Measurements from ENCODE around the gene KYAT1.
"Not testable (repeated sequence)": the region's sequence is repeated elsewhere in the genome, so short reads cannot be mapped to it uniquely, and the experiment has no call there.

KYAT1 gene

DNA sequence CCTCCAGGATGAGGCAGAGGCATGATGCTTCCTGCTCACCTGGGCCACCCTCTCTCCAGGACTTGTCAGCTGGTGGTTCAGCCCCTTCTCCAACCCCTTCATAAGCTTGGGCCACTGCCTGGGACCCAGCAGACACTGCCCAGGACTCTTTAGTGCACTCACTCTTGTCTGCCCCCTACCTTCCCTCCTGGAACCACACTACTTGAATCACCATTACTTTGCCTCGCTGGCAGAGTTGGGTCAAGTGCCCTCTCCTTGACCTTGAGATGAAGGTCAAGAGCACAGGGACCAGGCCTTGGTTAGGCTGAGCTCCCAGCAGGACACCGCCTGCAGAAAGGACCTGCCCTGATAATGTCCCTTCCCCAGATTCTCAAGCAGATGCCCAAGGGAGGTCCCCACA, 71.9 kb downstream of the KYAT1 start:
- DNase-seq, result no peak

DNA sequence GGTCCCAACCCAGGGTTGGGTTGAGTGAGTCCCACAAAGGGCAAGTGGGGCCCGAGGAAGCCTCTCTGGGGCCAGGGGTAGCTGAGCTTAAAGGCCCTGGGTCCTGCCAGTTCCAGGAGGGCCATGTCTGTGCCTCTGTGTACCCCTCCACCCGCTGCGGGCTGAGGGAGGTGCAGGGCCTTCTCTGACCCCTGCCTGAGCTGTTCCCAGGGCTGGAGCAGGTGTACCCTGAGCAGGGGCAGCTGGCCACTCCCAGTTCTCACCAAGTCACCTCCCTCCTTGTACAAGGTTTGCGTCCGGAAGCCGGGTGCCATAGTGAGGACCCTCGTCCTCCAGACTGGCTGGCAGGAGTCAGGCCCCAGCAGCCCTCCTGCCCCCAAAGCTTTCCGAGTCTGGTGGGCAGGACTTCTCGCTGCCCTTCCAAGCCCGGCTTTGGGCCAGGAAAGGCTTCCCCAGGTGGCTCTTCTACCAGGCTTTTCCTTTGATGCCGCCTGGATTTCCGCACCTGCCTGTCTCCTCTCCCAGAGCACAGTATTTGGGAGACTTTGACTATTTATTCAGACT, 72.6 kb downstream of the KYAT1 start:
- DNase-seq, result no peak

DNA sequence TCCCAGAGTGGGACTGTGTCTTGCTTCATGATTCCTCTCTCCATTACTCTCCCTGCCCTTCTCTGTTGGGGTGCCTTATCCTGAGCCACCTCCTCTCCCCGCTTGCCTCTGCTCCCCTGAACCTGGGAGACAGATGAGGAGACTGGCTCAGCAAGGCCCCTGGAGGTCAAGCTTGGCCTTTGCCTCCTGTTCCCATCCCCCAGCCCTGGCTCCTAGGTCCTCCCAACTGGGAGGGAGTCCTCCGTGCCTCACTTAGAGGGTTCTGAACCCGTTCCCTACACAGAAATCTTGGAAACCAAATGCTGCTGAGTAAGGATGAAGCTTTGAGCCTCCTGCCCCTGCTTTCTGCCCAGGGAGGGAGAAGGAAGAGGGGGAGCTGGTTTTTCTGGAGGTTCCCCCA, 73.2 kb downstream of the KYAT1 start:
- DNase-seq, result no peak

DNA sequence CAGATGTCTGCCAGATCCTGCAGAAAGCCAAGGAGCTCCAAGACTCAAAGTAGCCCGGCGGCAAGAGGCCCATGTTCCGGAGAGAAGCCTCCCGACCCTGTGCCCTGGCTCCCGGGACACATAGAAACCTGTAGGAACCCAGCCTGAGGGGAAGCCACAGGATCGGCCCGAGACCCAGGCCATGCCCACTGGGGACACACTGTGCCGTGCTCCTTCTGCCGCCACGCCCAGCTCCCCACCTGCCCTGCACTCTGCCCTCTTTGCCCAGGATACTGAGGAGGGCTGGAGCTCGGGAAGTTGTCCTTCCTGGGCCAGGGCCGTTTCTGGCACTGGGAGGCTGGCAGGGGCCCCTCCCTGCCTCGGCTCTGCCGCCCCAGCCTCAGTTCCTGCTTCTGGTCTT, 73.9 kb downstream of the KYAT1 start:
- no peak for DNase-seq

DNA sequence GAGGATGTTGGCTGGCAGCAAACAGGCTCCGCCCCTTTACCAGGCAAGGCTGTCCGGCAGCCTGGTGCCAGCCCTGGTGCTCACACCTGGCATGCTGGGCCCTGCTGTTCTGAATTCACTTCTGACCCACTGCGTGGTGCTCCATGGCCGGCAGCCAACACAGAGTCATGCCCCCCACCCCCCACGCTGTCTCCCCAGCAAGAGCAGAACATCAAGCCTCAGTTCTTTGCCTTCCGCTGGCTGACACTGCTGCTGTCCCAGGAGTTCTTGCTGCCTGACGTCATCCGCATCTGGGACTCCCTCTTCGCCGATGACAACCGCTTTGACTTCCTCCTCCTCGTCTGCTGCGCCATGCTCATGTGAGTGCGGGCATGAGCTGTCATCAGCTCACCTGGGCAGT, 76.1 kb downstream of the KYAT1 start:
- no peak for DNase-seq

DNA sequence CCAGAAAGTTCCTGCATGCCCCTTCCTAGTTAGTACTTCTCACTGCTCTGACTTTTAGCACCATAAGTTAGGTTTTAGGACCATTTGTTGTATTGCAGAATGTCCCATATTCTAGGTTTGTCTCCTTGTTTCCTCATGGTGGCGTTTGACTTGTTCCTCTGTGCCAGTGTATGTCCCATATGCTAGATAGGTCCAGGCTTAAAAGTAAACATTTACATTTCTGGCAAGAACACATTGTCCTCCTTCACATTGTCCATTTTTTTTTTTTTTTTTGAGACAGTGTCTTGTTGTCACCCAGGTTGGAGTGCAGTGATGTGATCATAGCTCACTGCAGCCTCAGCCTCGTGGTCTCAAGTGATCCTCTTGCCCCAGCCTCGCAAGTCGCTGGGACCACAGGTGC, 79.3 kb downstream of the KYAT1 start:
- DNase-seq, result no peak

DNA sequence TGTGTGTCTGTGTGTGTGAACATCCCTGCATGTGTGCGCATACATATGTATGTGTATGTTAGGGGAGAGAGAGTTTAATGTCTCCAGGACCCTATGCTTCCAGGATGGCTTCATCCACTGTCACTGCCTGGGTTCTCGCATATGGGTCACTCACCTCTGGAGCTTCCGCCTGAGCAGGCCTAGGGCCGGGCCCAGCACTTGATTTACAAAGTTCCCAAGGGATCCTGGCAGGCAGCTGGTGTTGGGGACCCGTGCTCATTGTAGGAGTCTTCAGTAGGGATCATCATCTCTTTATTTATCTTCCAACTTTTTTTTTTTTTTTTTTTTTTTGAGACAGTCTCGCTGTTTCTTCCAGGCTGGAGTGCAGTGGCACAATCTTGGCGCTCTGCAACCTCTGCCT, 81.7 kb downstream of the KYAT1 start:
- DNase-seq, result no peak

DNA sequence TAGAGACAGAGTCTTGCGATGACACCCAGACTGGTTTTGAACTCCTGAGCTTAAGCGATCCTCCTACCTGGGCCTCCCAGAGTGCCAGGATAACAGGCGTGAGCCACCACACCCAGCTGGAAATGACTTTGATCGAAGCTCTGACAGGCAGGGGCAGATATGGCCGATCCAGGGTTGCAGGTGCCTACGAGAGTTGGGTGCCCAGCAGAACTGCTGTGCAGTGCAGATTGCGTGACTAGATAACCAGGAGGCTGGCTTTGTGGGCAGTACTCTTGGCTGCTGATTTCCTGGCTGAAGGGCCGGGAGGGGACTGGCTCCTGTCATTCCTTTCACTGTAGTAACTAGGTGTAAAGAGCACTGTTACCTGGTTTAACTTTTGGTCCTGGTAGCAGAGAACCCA, 82.9 kb downstream of the KYAT1 start:
- no peak for DNase-seq

DNA sequence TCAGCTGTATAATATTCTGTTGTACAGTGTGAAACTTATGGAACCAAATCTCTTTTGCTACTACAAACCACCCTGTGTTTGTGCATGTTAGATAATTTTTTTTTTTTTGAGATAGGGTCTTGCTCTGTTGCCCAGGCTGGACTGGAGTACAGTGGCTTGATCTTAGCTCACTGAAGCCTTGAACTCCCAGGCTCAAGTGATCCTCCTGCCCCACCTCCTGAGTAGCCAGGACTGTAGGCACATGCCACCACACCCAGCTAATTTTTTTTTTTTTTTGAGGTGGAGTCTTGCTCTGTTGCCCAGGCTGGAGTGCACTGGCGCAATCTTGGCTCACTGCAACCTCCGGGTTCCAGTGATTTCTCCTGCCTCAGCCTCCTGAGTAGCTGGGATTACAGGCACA, 86.8 kb downstream of the KYAT1 start:
- DNase-seq, result not testable (repeated sequence)

DNA sequence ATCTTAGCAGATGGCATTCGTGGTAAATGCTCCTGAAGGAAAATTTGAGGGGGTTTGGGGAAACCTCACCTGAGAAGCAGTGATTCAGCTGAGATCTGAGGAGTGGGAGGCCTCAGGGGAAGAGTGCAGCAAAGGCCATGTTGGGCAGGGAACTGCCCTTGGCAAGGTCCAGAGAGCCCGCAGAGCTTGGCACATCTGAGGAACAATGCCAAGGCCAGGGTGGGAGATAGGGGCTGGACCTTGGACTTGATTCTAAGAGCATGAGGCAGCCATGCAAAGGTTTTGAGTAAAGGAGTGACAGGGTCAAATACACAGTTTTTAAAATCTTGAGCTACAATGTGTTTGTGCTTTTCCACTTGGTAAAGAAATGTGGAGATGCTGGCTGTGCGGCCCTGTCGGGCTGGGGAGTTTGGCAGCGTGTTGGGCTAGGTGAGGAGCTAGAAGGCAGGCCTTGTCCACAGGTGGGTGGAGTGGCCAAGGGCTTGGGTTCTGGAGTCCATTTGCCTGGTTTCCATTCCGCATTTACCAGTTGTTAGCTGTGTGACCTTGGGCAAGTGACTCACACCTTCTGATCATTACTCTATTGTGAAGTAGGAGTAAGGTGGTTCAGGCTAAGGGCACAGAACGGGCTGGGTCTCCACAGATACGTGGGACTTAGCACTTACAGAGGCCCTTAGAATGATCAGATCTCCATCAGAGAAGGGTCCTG, 88.6 kb downstream of the KYAT1 start:
- no peak for DNase-seq

DNA sequence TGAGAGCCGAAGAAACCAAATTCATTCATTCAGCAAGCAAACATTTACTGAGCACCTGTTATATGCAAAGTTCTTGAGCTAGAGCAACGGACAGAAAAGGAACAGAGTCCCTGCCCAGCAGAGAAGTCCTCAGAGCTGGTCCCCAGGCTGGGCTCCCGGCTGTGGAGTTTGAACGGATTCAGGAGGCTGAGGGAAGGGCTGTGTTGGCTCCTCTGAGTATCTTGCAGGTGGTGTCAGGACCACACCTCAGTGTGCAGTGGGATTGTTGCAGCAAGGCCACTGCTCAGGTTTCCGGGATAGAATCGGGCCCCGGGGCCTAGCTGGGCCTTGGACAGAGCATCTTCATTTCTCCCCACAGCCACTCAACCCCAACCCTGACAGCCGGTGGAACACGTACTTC, 89.6 kb downstream of the KYAT1 start:
- DNase-seq, result no peak

DNA sequence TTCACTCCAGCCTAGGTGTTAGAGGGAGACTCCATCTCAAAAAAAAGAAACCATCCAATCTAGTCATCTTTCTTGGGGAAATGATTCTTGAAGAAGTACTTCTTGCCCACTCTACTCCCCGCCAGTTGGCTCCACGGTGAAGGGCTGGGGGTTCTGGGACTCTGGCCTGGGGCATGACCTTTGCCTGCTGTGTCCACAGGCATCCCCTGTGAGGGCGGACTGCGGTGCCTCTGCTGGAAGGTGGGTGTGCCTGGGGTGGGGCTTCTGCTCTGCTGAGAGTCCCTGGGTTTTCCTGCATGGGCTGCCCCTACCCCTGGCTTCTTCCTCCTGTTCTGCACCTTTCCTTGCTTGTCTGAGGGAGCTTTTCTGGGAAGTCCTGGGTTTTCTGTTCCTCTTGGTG, 91.2 kb downstream of the KYAT1 start:
- DNase-seq, result no peak

DNA sequence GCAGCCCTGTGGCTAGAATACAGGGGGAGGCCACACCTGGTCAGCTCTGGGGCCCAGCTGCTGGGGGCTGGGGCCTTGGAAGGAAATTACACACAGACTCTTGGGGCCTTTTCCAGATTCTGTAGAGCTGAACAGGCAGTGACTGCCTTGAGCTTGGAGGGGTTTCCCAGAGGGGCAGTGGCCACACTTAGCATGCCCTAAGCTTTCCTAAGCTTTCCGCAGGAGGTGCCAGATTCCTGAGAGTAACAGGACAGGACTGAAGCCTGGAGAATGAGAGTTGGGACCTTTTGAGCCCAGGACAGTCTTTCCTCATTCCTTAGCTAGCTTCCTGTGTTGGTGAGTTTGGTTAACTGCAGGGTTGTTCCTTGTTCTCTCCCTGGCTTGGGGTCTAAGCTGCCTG, 93.3 kb downstream of the KYAT1 start:
- no peak for DNase-seq

DNA sequence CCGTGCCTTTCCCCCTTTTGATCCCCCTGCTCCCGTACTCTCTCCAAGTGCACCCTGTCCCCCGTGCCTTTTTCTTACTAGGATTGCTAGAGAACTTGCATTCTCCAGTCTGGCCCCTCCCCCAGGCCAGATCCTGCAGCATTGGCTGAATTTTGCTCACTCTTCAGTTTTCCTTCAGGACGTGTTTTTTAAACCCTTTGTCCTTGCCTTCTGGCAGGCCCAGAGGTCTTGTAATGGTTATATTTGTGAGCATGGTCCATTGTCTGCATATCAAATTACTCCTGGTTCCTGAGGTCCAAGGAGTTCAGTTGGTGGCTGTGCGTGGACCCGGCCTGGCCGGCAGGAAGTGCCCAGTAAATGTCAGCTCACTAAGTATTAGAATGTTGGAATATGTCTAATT, 94.1 kb downstream of the KYAT1 start:
- no peak for DNase-seq

DNA sequence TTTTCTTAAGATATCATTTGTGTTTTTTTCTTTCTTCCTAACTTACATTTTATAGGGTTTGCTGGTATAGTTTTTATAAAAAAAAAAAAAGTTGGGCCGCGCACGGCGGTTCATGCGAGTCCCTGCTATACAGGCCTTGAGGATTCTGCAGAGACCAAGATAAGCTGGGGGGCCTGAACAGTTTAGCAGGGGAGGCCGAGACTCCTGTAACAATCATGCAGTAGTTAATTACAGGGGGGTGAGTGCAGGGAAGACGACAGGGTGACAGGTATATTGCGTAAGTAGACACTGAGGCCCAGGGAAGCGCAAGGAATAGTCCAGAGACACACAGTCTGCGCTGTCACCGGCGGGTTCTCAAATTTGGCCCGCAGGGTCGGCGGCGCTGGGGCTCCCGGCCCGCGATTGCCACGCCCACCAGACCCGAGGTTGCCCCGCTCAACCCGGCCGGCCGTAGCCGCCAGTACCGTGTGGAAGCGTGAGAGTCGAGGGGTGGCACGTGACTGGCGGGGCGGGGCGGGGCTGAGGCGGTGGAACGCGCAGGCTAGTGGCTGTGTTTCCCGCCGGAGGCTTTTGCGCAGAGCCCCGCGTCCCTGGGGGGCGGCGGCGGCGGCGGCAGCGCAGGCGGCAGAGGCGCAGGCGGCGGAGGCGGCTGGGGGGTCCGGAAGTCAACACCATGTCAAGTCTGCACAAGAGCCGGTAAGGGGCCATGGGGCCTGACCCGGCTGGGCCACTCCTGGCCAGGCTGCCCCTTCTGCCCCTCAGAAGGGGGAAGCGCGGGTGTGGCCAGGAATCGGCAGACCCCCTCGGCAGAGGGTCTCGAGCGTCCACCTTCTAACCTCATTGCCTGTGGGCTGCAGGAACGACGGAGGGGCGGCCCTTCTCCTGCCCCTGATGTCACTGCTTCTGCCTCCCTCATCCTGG, 94.8 kb downstream of the KYAT1 start, which contains the start of gene TBC1D13:
Gene TBC1D13 (plus strand): TSS at position 573 of the 921 bp plus-strand sequence. CDS start 101 bp downstream, at position 674.
- peak; percentile 85 for DNase-seq

DNA sequence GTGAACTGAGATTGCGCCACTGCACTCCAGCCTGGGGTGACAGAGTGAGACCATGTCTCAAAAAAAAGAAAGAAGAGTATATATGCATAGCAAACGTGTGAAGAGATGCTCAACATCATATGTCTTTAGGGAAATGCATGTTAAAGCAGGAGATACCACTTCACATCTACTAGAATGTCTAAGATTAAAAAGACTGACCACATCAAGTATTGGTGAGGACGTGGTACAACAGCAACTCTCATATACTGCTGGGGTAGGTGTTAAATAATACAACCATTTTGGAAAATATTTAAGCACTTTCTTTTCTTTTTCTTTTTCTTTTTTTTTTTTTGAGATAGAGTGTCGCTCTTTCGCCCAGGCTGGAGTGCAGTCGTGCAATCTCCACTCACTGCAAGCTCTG, 96.3 kb downstream of the KYAT1 start:
- no peak for DNase-seq

Measured in CD4-positive, alpha-beta T cell treated with Interleukin-4 for 4 hours (primary cell).